ENCODE results near the gene TM9SF1. TPM values are rescaled to one million over a fixed set of nuclear protein-coding genes. Genes with fewer than 3 reads are reported as not detected.
A peak's percentile ranks its signal among the peaks of the same experiment; 100 is the strongest.

TM9SF1 gene
- total and polyA plus RNA-seq, 10 of the 15 experiments (the other 5 are each of a cell fraction or from before 2014, with no cell fraction given) = 7.2 to 39.2 (median 17.6) TPM

- peak; percentile 75 for TF ChIP-seq E4F1 (IDR thresholded peaks at IDR 0.05; ENCODE audit: borderline replicate concordance, partially characterized antibody)
- TF ChIP-seq SMAD5 (IDR thresholded peaks at IDR 0.05; ENCODE audit: low read depth) = peak; percentile 54
- no peak for TF ChIP-seq NFXL1 (IDR thresholded peaks at IDR 0.05; ENCODE audit: borderline replicate concordance)
- peak; percentile 84 for TF ChIP-seq TARDBP (IDR thresholded peaks at IDR 0.05; ENCODE audit: borderline replicate concordance)
- TF ChIP-seq, protein P1, sequence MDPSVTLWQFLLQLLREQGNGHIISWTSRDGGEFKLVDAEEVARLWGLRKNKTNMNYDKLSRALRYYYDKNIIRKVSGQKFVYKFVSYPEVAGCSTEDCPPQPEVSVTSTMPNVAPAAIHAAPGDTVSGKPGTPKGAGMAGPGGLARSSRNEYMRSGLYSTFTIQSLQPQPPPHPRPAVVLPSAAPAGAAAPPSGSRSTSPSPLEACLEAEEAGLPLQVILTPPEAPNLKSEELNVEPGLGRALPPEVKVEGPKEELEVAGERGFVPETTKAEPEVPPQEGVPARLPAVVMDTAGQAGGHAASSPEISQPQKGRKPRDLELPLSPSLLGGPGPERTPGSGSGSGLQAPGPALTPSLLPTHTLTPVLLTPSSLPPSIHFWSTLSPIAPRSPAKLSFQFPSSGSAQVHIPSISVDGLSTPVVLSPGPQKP (IDR thresholded peaks at IDR 0.05; ENCODE audit: low read depth, low read length) = peak; percentile 98
- peak; percentile 78 for TF ChIP-seq SREBF2 (IDR thresholded peaks at IDR 0.05; ENCODE audit: low read length)
- TF ChIP-seq STAT1 (conservative IDR thresholded peaks at IDR 0.05) = peak; percentile 97; the same call in 1 of the 2 replicates
- TF ChIP-seq ZBTB4 (CRISPR knock-in tag; IDR thresholded peaks at IDR 0.05) = no peak
- no peak for TF ChIP-seq NFYA (IDR thresholded peaks at IDR 0.05; ENCODE audit: borderline replicate concordance, low read depth, low read length)
- no peak for TF ChIP-seq SUZ12 (IDR thresholded peaks at IDR 0.05; ENCODE audit: unreplicated experiment)
- TF ChIP-seq MEF2B (IDR thresholded peaks at IDR 0.05; ENCODE audit: partially characterized antibody, poor library complexity, severe bottlenecking) = peak; percentile 53
- peak in 1 of 2 experiments; percentile 70; a peak in 2 of 4 replicates for TF ChIP-seq EP300 (IDR thresholded peaks at IDR 0.05; ENCODE audit: borderline replicate concordance in 1 of 2, control insufficient read depth in 1 of 2, low read depth in 2 of 2, low read length in 2 of 2)
- peak; percentile 82; the same call in 1 of the 2 replicates for TF ChIP-seq PML (IDR thresholded peaks at IDR 0.05; ENCODE audit: low read length)
- TF ChIP-seq CBX5 (IDR thresholded peaks at IDR 0.05; ENCODE audit: low read depth) = 0 out of 2 replicates have a peak, but pooled peaks have one; percentile 85
- TF ChIP-seq ZBTB11 (CRISPR knock-in tag; IDR thresholded peaks at IDR 0.05) = peak; percentile 99
- no peak for TF ChIP-seq EZH2 (IDR thresholded peaks at IDR 0.05; ENCODE audit: borderline replicate concordance, control insufficient read depth, low read depth, low read length)
- TF ChIP-seq SMC3 (IDR thresholded peaks at IDR 0.05; ENCODE audit: borderline replicate concordance, low read length) = peak; percentile 26; the same call in 1 of the 2 replicates
- peak; percentile 47; the same call in 1 of the 2 replicates for TF ChIP-seq DPF2 (IDR thresholded peaks at IDR 0.05)
Measured at GRCh38 chr14:24188251-24189058, 6.8 kb downstream of the TM9SF1 start, which contains the start of gene IPO4 (continued).

Data from GM12878 (cell line).